ENCODE data around the gene CUL1. TPM values are rescaled to one million over a fixed set of nuclear protein-coding genes. Genes with fewer than 3 reads are reported as not detected.

CUL1 gene
- total and polyA plus RNA-seq, 8 donors, result 32.5 to 59.7 (median 57.8) TPM

GRCh38 chr7:148807436-148807835 lies 108.7 kb downstream of the CUL1 start:
- intact Hi-C loops (cut with DNase I), result no loop called here
- ATAC-seq, result no peak
- no peaks in the 10 kb centered on the region for H3K9me3 ChIP-seq
- no peak for TF ChIP-seq CTCF (IDR thresholded peaks at IDR 0.05)
- no peak overlapping the region for H3K27ac ChIP-seq
- no peaks in the 10 kb centered on the region for H3K27me3 ChIP-seq
- no peak overlapping the region for H3K4me3 ChIP-seq
- peaks cover 0 to 82% of the 10 kb centered on the region in 2 donors for H3K36me3 ChIP-seq
- H3K4me1 ChIP-seq, result no peaks in the 10 kb centered on the region
- no peak for DNase-seq

GRCh38 chr7:148809856-148810255 lies 111.2 kb downstream of the CUL1 start:
- ATAC-seq (no peak), DNase-seq (no peak)
- intact Hi-C loops (cut with DNase I), result no loop called here
- Histone ChIP-seq H3K27me3 (no peaks in the 10 kb centered on the region), H3K9me3 (no peaks in the 10 kb centered on the region), H3K4me3 (no peak overlapping the region), H3K36me3 (peaks cover 0 to 75% of the 10 kb centered on the region in 2 donors), H3K4me1 (no peaks in the 10 kb centered on the region), H3K27ac (no peak overlapping the region)
- no peak for TF ChIP-seq CTCF (IDR thresholded peaks at IDR 0.05)

- Histone ChIP-seq H3K27me3 (no peaks in the 10 kb centered on the region), H3K9me3 (no peaks in the 10 kb centered on the region), H3K4me1 (no peaks in the 10 kb centered on the region), H3K36me3 (peaks cover 0 to 71% of the 10 kb centered on the region in 2 donors), H3K27ac (no peak overlapping the region), H3K4me3 (no peak overlapping the region)
- TF ChIP-seq CTCF (IDR thresholded peaks at IDR 0.05), result no peak
- no peak for DNase-seq
- ATAC-seq, result no peak
- intact Hi-C loops (cut with DNase I), result no loop called here
Observed at GRCh38 chr7:148811892-148812291, 113.2 kb downstream of the CUL1 start.

GRCh38 chr7:148813890-148814289 lies 115.2 kb downstream of the CUL1 start:
- Histone ChIP-seq H3K27me3 (no peaks in the 10 kb centered on the region), H3K4me3 (no peak overlapping the region), H3K36me3 (peaks cover 0 to 52% of the 10 kb centered on the region in 2 donors), H3K27ac (no peak overlapping the region), H3K4me1 (no peaks in the 10 kb centered on the region), H3K9me3 (no peaks in the 10 kb centered on the region)
- intact Hi-C loops (cut with DNase I), result no loop called here
- TF ChIP-seq CTCF (IDR thresholded peaks at IDR 0.05), result no peak
- no peak for DNase-seq
- ATAC-seq, result no peak

GRCh38 chr7:148814922-148815559 lies 116.3 kb downstream of the CUL1 start:
- no peak for DNase-seq
- H3K9me3 ChIP-seq, result no peaks in the 10 kb centered on the region
- TF ChIP-seq CTCF (IDR thresholded peaks at IDR 0.05), result no peak
- H3K4me1 ChIP-seq, result no peaks in the 10 kb centered on the region
- intact Hi-C loops (cut with DNase I), result no loop called here
- no peak for ATAC-seq
- no peaks in the 10 kb centered on the region for H3K27me3 ChIP-seq
- no peak overlapping the region for H3K27ac ChIP-seq
- peaks cover 0 to 48% of the 10 kb centered on the region in 2 donors for H3K36me3 ChIP-seq
- no peak overlapping the region for H3K4me3 ChIP-seq

All from left lung (tissue), 10 donors.